ENCODE results near the gene TSPAN7.

TSPAN7 gene

DNA sequence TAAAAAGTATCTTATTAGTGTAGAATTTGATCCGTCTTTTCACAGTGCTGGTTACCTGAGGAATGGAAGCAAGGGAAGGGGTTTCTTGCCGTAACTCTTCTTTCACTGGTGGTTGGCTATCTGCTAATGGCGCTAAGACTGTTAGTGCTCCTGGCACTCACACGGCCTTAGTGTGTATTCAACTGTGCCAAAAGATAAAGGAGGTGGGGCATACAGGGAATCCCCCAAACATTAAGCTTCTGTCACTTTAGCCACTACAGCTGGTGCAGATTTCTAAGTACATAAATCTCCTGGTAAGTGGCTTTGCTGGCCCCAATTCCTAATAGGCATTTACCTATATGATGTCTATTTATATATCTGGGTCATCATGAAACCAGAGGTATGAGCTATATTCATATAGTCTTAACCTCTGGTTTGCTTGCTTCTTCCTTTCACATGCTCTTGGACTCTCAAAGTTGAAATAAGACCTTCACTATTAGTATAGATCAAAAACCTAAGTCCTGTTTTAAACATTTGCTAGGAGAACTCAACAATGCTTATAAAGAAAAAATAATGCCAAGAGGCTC is 95.1 kb downstream of the TSPAN7 start:
- no CpG with 5 or more reads among the region's 4 CpGs for WGBS (ENCODE audit: extremely low coverage, insufficient coverage, insufficient read length)
- DNase-seq, result no peak
- Histone ChIP-seq H3K4ac (ENCODE audit: low read depth, low read length) (no peak overlapping the region), H3K36me3 (ENCODE audit: control insufficient read depth in 1 of 2, insufficient read depth in 2 of 2, low read length in 2 of 2) (no peaks in the 10 kb centered on the region), H4K12ac (ENCODE audit: low read depth, low read length) (no peak overlapping the region), H3K9me3 (ENCODE audit: insufficient read depth, low read depth, low read length) (no peaks in the 10 kb centered on the region), H2AK5ac (ENCODE audit: low read length) (no peak overlapping the region), H4K91ac (ENCODE audit: low read depth, low read length) (no peak overlapping the region), H4K8ac (ENCODE audit: low read depth, low read length) (no peak overlapping the region), H3K23ac (ENCODE audit: low read length) (no peak overlapping the region), H3K14ac (ENCODE audit: low read length) (no peak overlapping the region), H3K18ac (ENCODE audit: low read length) (no peak overlapping the region), H3K4me2 (ENCODE audit: low read length) (no peak overlapping the region), H2BK12ac (ENCODE audit: low read length) (no peak overlapping the region), H2BK5ac (ENCODE audit: low read depth, low read length, poor library complexity) (no peak overlapping the region), H2AFZ (ENCODE audit: insufficient read depth, low read length, poor library complexity) (no peak overlapping the region), H3K9ac (ENCODE audit: low read length) (no peak overlapping the region), H2BK120ac (ENCODE audit: insufficient read depth, low read length, poor library complexity) (no peak overlapping the region), H3K79me2 (ENCODE audit: control insufficient read depth, insufficient read depth, low read length, poor library complexity) (no peaks in the 10 kb centered on the region), H3K79me1 (ENCODE audit: low read length) (no peaks in the 10 kb centered on the region), H3K27me3 (ENCODE audit: insufficient read depth, low read length) (no peaks in the 10 kb centered on the region), H3K4me3 (ENCODE audit: low read depth, low read length) (no peak overlapping the region), H3K27ac (ENCODE audit: low read depth, low read length) (no peak overlapping the region), H3K4me1 (ENCODE audit: control insufficient read depth in 1 of 2, insufficient read depth in 2 of 2, low read length in 2 of 2) (no peaks in the 10 kb centered on the region)

DNA sequence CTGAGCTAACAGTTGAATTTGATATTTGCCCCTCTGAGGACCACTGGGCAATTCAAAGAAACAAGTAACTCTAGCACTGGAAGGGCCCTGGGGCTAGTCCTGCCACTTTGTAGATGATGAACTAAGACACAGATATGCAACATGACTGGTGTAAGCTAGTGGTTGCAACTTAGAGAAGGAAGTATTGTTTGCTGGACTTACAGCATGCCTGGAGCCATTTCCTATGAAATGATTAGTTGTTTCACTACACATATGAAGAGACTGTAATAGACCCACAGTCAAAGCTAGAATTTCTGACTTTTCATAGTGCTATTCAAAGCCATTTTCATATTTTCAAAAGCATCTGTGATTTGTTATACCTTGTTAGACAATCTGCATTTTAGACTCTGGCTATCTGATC is 96.2 kb downstream of the TSPAN7 start:
- H3K23ac ChIP-seq (ENCODE audit: low read length), result no peak overlapping the region
- no peaks in the 10 kb centered on the region for H3K4me1 ChIP-seq (ENCODE audit: control insufficient read depth in 1 of 2, insufficient read depth in 2 of 2, low read length in 2 of 2)
- no peak overlapping the region for H2AFZ ChIP-seq (ENCODE audit: insufficient read depth, low read length, poor library complexity)
- H3K27me3 ChIP-seq (ENCODE audit: insufficient read depth, low read length), result no peaks in the 10 kb centered on the region
- DNase-seq, result peak in 1 of 2 donors; percentile 29
- H3K14ac ChIP-seq (ENCODE audit: low read length), result no peak overlapping the region
- H3K4ac ChIP-seq (ENCODE audit: low read depth, low read length), result no peak overlapping the region
- no peaks in the 10 kb centered on the region for H3K79me2 ChIP-seq (ENCODE audit: control insufficient read depth, insufficient read depth, low read length, poor library complexity)
- no peak overlapping the region for H2BK12ac ChIP-seq (ENCODE audit: low read length)
- H3K4me2 ChIP-seq (ENCODE audit: low read length), result no peak overlapping the region
- H2BK5ac ChIP-seq (ENCODE audit: low read depth, low read length, poor library complexity), result no peak overlapping the region
- no peaks in the 10 kb centered on the region for H3K36me3 ChIP-seq (ENCODE audit: control insufficient read depth in 1 of 2, insufficient read depth in 2 of 2, low read length in 2 of 2)
- H4K91ac ChIP-seq (ENCODE audit: low read depth, low read length), result no peak overlapping the region
- H3K79me1 ChIP-seq (ENCODE audit: low read length), result no peaks in the 10 kb centered on the region
- no peak overlapping the region for H4K12ac ChIP-seq (ENCODE audit: low read depth, low read length)
- H4K8ac ChIP-seq (ENCODE audit: low read depth, low read length), result no peak overlapping the region
- no peak overlapping the region for H2BK120ac ChIP-seq (ENCODE audit: insufficient read depth, low read length, poor library complexity)
- H3K4me3 ChIP-seq (ENCODE audit: low read depth, low read length), result no peak overlapping the region
- no peak overlapping the region for H3K27ac ChIP-seq (ENCODE audit: low read depth, low read length)
- H3K9me3 ChIP-seq (ENCODE audit: insufficient read depth, low read depth, low read length), result no peaks in the 10 kb centered on the region
- H3K18ac ChIP-seq (ENCODE audit: low read length), result no peak overlapping the region
- H2AK5ac ChIP-seq (ENCODE audit: low read length), result no peak overlapping the region
- H3K9ac ChIP-seq (ENCODE audit: low read length), result no peak overlapping the region

DNA sequence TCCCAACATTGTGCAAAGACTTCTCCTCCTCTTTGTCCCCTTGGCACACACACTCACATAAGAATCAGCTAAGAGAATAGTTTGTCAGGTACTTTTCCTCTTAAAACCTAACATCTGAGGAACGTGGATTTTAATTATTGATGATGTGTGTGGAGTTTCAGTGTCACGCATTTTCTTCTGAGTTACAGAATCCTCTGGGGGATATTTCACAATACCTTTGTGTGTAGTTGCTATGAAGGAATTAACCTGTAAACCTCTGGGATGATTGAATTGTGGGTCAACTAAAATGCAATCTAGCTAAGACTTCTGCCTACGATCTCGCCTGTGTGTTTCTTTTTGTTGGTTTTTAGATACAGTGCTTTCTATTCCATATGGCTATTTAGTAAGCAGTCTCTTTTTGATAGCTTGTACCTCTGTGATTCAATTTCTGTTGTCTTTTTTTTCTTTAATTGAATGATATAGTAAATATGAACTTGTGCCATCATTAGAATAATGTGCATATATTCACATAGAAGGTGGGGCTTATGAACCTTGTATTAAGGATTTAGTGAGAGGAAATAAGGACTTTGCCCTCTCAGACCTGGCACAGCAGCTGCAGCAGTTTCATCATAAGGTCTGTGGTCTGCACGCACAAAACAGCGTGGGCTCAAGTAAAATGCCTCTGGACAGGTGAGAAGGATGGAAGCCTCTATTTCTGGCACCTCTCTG is 99.2 kb downstream of the TSPAN7 start:
- H3K14ac ChIP-seq (ENCODE audit: low read length), result no peak overlapping the region
- DNase-seq, result no peak
- no peak overlapping the region for H2AFZ ChIP-seq (ENCODE audit: insufficient read depth, low read length, poor library complexity)
- H3K4me3 ChIP-seq (ENCODE audit: low read depth, low read length), result no peak overlapping the region
- H2BK120ac ChIP-seq (ENCODE audit: insufficient read depth, low read length, poor library complexity), result no peak overlapping the region
- H4K8ac ChIP-seq (ENCODE audit: low read depth, low read length), result no peak overlapping the region
- H3K4ac ChIP-seq (ENCODE audit: low read depth, low read length), result no peak overlapping the region
- no peaks in the 10 kb centered on the region for H3K36me3 ChIP-seq (ENCODE audit: control insufficient read depth in 1 of 2, insufficient read depth in 2 of 2, low read length in 2 of 2)
- H3K4me1 ChIP-seq (ENCODE audit: control insufficient read depth in 1 of 2, insufficient read depth in 2 of 2, low read length in 2 of 2), result no peaks in the 10 kb centered on the region
- no peaks in the 10 kb centered on the region for H3K79me2 ChIP-seq (ENCODE audit: control insufficient read depth, insufficient read depth, low read length, poor library complexity)
- no peak overlapping the region for H3K9ac ChIP-seq (ENCODE audit: low read length)
- no peak overlapping the region for H2BK5ac ChIP-seq (ENCODE audit: low read depth, low read length, poor library complexity)
- H3K9me3 ChIP-seq (ENCODE audit: insufficient read depth, low read depth, low read length), result no peaks in the 10 kb centered on the region
- H3K18ac ChIP-seq (ENCODE audit: low read length), result no peak overlapping the region
- no peak overlapping the region for H2BK12ac ChIP-seq (ENCODE audit: low read length)
- H3K4me2 ChIP-seq (ENCODE audit: low read length), result no peak overlapping the region
- H3K23ac ChIP-seq (ENCODE audit: low read length), result no peak overlapping the region
- no peak overlapping the region for H4K91ac ChIP-seq (ENCODE audit: low read depth, low read length)
- WGBS (ENCODE audit: extremely low coverage, insufficient coverage, insufficient read length), result no CpG with 5 or more reads among the region's 6 CpGs
- H2AK5ac ChIP-seq (ENCODE audit: low read length), result no peak overlapping the region
- no peak overlapping the region for H4K12ac ChIP-seq (ENCODE audit: low read depth, low read length)
- no peaks in the 10 kb centered on the region for H3K79me1 ChIP-seq (ENCODE audit: low read length)
- H3K27me3 ChIP-seq (ENCODE audit: insufficient read depth, low read length), result no peaks in the 10 kb centered on the region
- no peak overlapping the region for H3K27ac ChIP-seq (ENCODE audit: low read depth, low read length)

DNA sequence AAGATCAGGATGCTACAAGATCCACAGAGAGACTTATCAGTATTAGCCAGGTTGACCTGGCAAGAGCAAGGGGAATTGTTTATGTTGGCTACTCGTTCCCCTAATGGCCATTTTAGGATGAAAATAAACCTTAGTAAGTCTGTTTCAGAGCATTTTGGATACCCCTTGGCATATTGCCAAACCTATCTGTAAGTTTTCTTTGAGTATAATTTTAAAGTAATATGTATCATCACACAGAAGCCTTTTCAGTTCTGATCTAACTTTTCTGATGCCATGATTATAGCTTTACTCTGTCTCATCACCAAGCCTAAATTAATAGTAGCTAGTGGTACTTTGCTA is 99.7 kb downstream of the TSPAN7 start:
- Histone ChIP-seq H2BK5ac (ENCODE audit: low read depth, low read length, poor library complexity) (no peak overlapping the region), H3K4me3 (ENCODE audit: low read depth, low read length) (no peak overlapping the region), H2BK12ac (ENCODE audit: low read length) (no peak overlapping the region), H2AK5ac (ENCODE audit: low read length) (no peak overlapping the region), H2BK120ac (ENCODE audit: insufficient read depth, low read length, poor library complexity) (no peak overlapping the region), H3K23ac (ENCODE audit: low read length) (no peak overlapping the region), H2AFZ (ENCODE audit: insufficient read depth, low read length, poor library complexity) (no peak overlapping the region), H3K4ac (ENCODE audit: low read depth, low read length) (no peak overlapping the region), H3K4me2 (ENCODE audit: low read length) (no peak overlapping the region), H3K79me1 (ENCODE audit: low read length) (no peaks in the 10 kb centered on the region), H3K36me3 (ENCODE audit: control insufficient read depth in 1 of 2, insufficient read depth in 2 of 2, low read length in 2 of 2) (no peaks in the 10 kb centered on the region), H3K9ac (ENCODE audit: low read length) (no peak overlapping the region), H3K27ac (ENCODE audit: low read depth, low read length) (no peak overlapping the region), H4K12ac (ENCODE audit: low read depth, low read length) (no peak overlapping the region), H3K79me2 (ENCODE audit: control insufficient read depth, insufficient read depth, low read length, poor library complexity) (no peaks in the 10 kb centered on the region), H3K4me1 (ENCODE audit: control insufficient read depth in 1 of 2, insufficient read depth in 2 of 2, low read length in 2 of 2) (no peaks in the 10 kb centered on the region), H4K8ac (ENCODE audit: low read depth, low read length) (no peak overlapping the region), H4K91ac (ENCODE audit: low read depth, low read length) (no peak overlapping the region), H3K18ac (ENCODE audit: low read length) (no peak overlapping the region), H3K14ac (ENCODE audit: low read length) (no peak overlapping the region), H3K27me3 (ENCODE audit: insufficient read depth, low read length) (no peaks in the 10 kb centered on the region), H3K9me3 (ENCODE audit: insufficient read depth, low read depth, low read length) (no peaks in the 10 kb centered on the region)
- no CpG with 5 or more reads among the region's 1 CpG for WGBS (ENCODE audit: extremely low coverage, insufficient coverage, insufficient read length)
- DNase-seq, result no peak

All from trophoblast cell (in vitro differentiated cells and primary cell).